Measurements from ENCODE around the gene PARP14.

DNA sequence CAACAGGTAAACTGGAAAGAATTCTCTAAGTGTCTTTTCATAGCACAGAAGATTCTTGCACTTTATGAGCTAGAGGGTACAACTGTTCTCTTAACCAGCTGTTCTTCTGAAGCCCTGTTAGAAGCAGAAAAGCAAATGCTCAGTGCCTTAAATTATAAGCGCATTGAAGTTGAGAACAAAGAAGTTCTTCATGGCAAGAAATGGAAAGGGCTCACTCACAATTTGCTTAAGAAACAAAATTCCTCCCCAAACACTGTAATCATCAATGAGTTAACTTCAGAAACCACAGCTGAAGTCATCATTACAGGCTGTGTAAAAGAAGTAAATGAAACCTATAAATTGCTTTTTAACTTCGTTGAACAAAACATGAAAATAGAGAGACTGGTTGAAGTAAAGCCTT, 19.6 kb downstream of the PARP14 start:
- TF ChIP-seq, protein P1, sequence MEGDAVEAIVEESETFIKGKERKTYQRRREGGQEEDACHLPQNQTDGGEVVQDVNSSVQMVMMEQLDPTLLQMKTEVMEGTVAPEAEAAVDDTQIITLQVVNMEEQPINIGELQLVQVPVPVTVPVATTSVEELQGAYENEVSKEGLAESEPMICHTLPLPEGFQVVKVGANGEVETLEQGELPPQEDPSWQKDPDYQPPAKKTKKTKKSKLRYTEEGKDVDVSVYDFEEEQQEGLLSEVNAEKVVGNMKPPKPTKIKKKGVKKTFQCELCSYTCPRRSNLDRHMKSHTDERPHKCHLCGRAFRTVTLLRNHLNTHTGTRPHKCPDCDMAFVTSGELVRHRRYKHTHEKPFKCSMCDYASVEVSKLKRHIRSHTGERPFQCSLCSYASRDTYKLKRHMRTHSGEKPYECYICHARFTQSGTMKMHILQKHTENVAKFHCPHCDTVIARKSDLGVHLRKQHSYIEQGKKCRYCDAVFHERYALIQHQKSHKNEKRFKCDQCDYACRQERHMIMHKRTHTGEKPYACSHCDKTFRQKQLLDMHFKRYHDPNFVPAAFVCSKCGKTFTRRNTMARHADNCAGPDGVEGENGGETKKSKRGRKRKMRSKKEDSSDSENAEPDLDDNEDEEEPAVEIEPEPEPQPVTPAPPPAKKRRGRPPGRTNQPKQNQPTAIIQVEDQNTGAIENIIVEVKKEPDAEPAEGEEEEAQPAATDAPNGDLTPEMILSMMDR (IDR thresholded peaks at IDR 0.05; ENCODE audit: low read depth, low read length), result no peak
- no peak for TF ChIP-seq POLR2A (IDR thresholded peaks at IDR 0.05; ENCODE audit: extremely low read depth, insufficient read length)

Measured in NB4 (cell line).